GM19023 (cell line): ENCODE results near the gene DPYSL4.

Experiments used
- ATAC-seq: cut with Tn5 transposase; IDR thresholded peaks from one replicate; pipeline ENCODE4 v1.9.1; 2021; ENCODE audit warnings: mild to moderate bottlenecking, moderate library complexity; ENCODE audit not compliant: unreplicated experiment

The DPYSL4 gene

GRCh38 chr10:132186488-132187429, at the start of gene DPYSL4:
DPYSL4 (plus strand) TSS chr10:132186948; CDS start chr10:132187064, 116 bp downstream.
- no peak for ATAC-seq

GRCh38 chr10:132137111-132138072, 49.4 kb upstream of the DPYSL4 start:
- ATAC-seq, result no peak

GRCh38 chr10:132138133-132138532, 48.6 kb upstream of the DPYSL4 start:
- ATAC-seq, result no peak

- no peak for ATAC-seq
Observed at GRCh38 chr10:132138596-132138995, 48.2 kb upstream of the DPYSL4 start.

GRCh38 chr10:132139526-132139925, 47.2 kb upstream of the DPYSL4 start:
- ATAC-seq, result no peak

GRCh38 chr10:132140167-132140925, 46.4 kb upstream of the DPYSL4 start:
- no peak for ATAC-seq

- no peak for ATAC-seq
Observed at GRCh38 chr10:132141076-132141475, 45.7 kb upstream of the DPYSL4 start.

- ATAC-seq, result no peak
Observed at GRCh38 chr10:132141526-132142395, 45.0 kb upstream of the DPYSL4 start.

GRCh38 chr10:132142396-132143161, 44.2 kb upstream of the DPYSL4 start:
- ATAC-seq, result no peak

- no peak for ATAC-seq
Observed at GRCh38 chr10:132143162-132143561, 43.6 kb upstream of the DPYSL4 start.

- no peak for ATAC-seq
Observed at GRCh38 chr10:132144086-132144485, 42.7 kb upstream of the DPYSL4 start.

- no peak for ATAC-seq
Observed at GRCh38 chr10:132145002-132145401, 41.7 kb upstream of the DPYSL4 start.

GRCh38 chr10:132145521-132146185, 41.1 kb upstream of the DPYSL4 start:
- no peak for ATAC-seq

GRCh38 chr10:132146271-132146671, 40.5 kb upstream of the DPYSL4 start:
- no peak for ATAC-seq

- ATAC-seq, result no peak
Observed at GRCh38 chr10:132146941-132147915, 39.5 kb upstream of the DPYSL4 start.

- ATAC-seq, result no peak
Observed at GRCh38 chr10:132148261-132149251, 38.2 kb upstream of the DPYSL4 start.
